Neuronal stem cell (in vitro differentiated cells): ENCODE data around the gene C4BPA.

ENCODE experiments used
- DNase-seq: peaks from one replicate; pipeline ENCODE4 v3.0.0-alpha.2; 2013; ENCODE audit warnings: low spot score
- H2AFZ ChIP-seq: one replicate; pipeline ENCODE4 v1.6.1; 2013; ENCODE audit warnings: mild to moderate bottlenecking, low read length, inconsistent platforms
- H2AK5ac ChIP-seq: 2 replicates; pipeline ENCODE4 v1.6.1; 2013; ENCODE audit warnings: low read depth, mild to moderate bottlenecking, inconsistent platforms, low read length, moderate library complexity, mixed read lengths
- H2BK120ac ChIP-seq: 2 replicates; pipeline ENCODE4 v1.6.1; 2013; ENCODE audit warnings: low read depth, mild to moderate bottlenecking, inconsistent platforms, low read length, moderate library complexity, mixed read lengths
- H2BK12ac ChIP-seq: one replicate; pipeline ENCODE4 v1.6.1; 2013; ENCODE audit warnings: low read length, inconsistent platforms
- H2BK15ac ChIP-seq: 2 replicates; pipeline ENCODE4 v1.6.1; 2013; ENCODE audit warnings: mild to moderate bottlenecking, low read length, inconsistent platforms, mixed read lengths
- H2BK5ac ChIP-seq: one replicate; pipeline ENCODE4 v1.6.1; 2013; ENCODE audit warnings: inconsistent platforms, mild to moderate bottlenecking, low read length, moderate library complexity
- H3K14ac ChIP-seq: one replicate; pipeline ENCODE4 v1.6.1; 2013; ENCODE audit warnings: low read length, inconsistent platforms
- H3K18ac ChIP-seq: 2 replicates; pipeline ENCODE4 v1.6.1; 2013; ENCODE audit warnings: low read length, inconsistent platforms
- H3K23ac ChIP-seq: 2 replicates; pipeline ENCODE4 v1.6.1; 2013; ENCODE audit warnings: low read depth, mild to moderate bottlenecking, mixed read lengths, low read length, inconsistent platforms; ENCODE audit not compliant: poor library complexity
- H3K27ac ChIP-seq: replicated peaks from 3 replicates; pipeline ENCODE4 v1.5.1; 2013; ENCODE audit warnings: low read length, inconsistent platforms
- H3K27me3 ChIP-seq, 3 experiments: 2 replicates each; pipeline ENCODE4 v1.6.1; 2013; ENCODE audit warnings: low read length in 3 of 3, mild to moderate bottlenecking in 2 of 3, inconsistent platforms in 1 of 3, low read depth in 1 of 3, mixed read lengths in 1 of 3, moderate library complexity in 1 of 3; ENCODE audit not compliant: control insufficient read depth in 3 of 3, insufficient read depth in 3 of 3
- H3K36me3 ChIP-seq, 2 donors: replicated peaks in 1 of 2; 2 replicates each; pipeline ENCODE4 v1.6.1; 2013; ENCODE audit warnings: low read length in 2 of 2; ENCODE audit not compliant: control insufficient read depth in 2 of 2, insufficient read depth in 2 of 2
- H3K4ac ChIP-seq: 2 replicates; pipeline ENCODE4 v1.6.1; 2013; ENCODE audit warnings: inconsistent platforms, mild to moderate bottlenecking, low read length, moderate library complexity
- H3K4me1 ChIP-seq, 2 donors: 1 replicate in 1 of 2; 2 replicates in 1 of 2; pipeline ENCODE4 v1.6.1; 2013; ENCODE audit warnings: low read length in 2 of 2, low read depth in 1 of 2; ENCODE audit not compliant: control insufficient read depth in 2 of 2, insufficient read depth in 1 of 2
- H3K4me2 ChIP-seq: one replicate; pipeline ENCODE4 v1.6.1; 2013; ENCODE audit warnings: mild to moderate bottlenecking, low read length, inconsistent platforms; ENCODE audit not compliant: insufficient read depth, poor library complexity, severe bottlenecking
- H3K4me3 ChIP-seq, 2 donors: 2 replicates each; pipeline ENCODE4 v1.5.1; 2013; ENCODE audit warnings: low read length in 2 of 2, mild to moderate bottlenecking in 2 of 2, inconsistent platforms in 1 of 2, moderate library complexity in 1 of 2
- H3K79me1 ChIP-seq: one replicate; pipeline ENCODE4 v1.6.1; 2013; ENCODE audit warnings: low read depth, mild to moderate bottlenecking, inconsistent platforms, low read length, moderate library complexity
- H3K9ac ChIP-seq: one replicate; pipeline ENCODE4 v1.6.1; 2013; ENCODE audit warnings: mild to moderate bottlenecking, low read depth, low read length, inconsistent platforms; ENCODE audit not compliant: poor library complexity
- H3K9me3 ChIP-seq, 2 donors: replicated peaks in 1 of 2; 2 replicates each; pipeline versions ENCODE3 to v1.6.1; 2013; ENCODE audit warnings: low read length in 2 of 2, mild to moderate bottlenecking in 2 of 2, inconsistent platforms in 1 of 2, low read depth in 1 of 2, mixed read lengths in 1 of 2, moderate library complexity in 1 of 2; ENCODE audit not compliant: control insufficient read depth in 2 of 2, insufficient read depth in 1 of 2
- H4K8ac ChIP-seq: one replicate; pipeline ENCODE4 v1.6.1; 2013; ENCODE audit warnings: low read depth, mild to moderate bottlenecking, inconsistent platforms, low read length, moderate library complexity
- H4K91ac ChIP-seq: one replicate; pipeline ENCODE4 v1.6.1; 2013; ENCODE audit warnings: low read length, low read depth, mild to moderate bottlenecking, inconsistent platforms; ENCODE audit not compliant: poor library complexity
- WGBS, 2 donors: extraction: QIAGEN DNeasy Blood & Tissue Kit; methylation state at CpG; one replicate each; pipeline ENCODE4 v1.1.7; 2013; ENCODE audit warnings: missing lambda C conversion rate in 2 of 2, mixed read lengths in 1 of 2; ENCODE audit not compliant: insufficient read length in 2 of 2, insufficient replicate concordance in 1 of 2; ENCODE audit errors: extremely low coverage in 2 of 2; 5-methylcytosine and 5-hydroxymethylcytosine counted together

The C4BPA gene

DNA sequence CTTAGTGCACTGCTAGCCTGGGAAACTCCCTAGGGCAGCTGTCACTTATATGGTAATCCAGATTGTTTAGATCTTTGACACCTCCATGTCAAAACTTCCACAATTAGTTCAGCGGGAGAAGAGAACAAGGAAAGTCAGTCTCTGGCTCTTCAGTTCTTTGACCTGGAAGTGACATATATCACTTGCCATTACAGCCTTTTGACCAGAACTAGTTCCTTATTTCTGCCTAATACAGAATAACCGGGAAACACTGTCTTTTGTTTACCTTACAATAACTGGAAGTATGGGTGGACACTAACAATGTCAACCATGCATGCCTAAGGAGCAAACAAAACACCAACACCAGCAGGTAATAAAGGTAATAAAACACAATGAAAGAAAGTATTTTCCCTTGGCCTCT is 68.3 kb downstream of the C4BPA start:
- no peak overlapping the region for H3K27ac ChIP-seq
- WGBS, 2 donors: no CpG with 5 or more reads among the region's 2 CpGs

DNA sequence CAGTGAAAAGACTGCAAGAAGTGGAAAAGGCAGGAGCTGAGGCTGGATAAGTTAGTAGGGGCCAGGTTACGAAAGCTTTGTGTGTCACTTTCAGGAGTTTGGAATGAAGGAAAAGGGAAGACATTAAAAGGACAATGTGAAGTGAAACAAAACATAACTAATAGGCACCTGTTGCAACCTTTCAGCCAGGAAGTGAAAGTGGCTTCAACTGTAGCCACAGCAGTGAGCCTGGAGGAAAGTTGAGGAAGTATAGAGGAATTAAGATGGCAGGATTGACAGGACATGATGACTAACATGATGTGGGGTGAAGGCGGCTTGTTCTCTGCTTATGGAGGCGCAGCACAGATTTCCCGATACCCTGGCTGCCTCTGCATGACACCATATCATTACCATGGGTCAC is 68.9 kb downstream of the C4BPA start:
- no peak overlapping the region for H4K8ac ChIP-seq
- no peaks in the 10 kb centered on the region for H3K4me1 ChIP-seq
- H2BK120ac ChIP-seq: no peak overlapping the region
- no peak overlapping the region for H2AK5ac ChIP-seq
- no peak overlapping the region for H2BK12ac ChIP-seq
- H2BK15ac ChIP-seq: no peak overlapping the region
- no peak overlapping the region for H3K14ac ChIP-seq
- no peaks in the 10 kb centered on the region for H3K27me3 ChIP-seq
- no peaks in the 10 kb centered on the region for H3K9me3 ChIP-seq
- no peak overlapping the region for H3K23ac ChIP-seq
- no peak for DNase-seq
- no CpG with 5 or more reads among the region's 4 CpGs for WGBS, 2 donors
- H3K4me2 ChIP-seq: no peak overlapping the region
- H4K91ac ChIP-seq: no peak overlapping the region
- no peak overlapping the region for H2AFZ ChIP-seq
- no peak overlapping the region for H3K4me3 ChIP-seq
- H3K27ac ChIP-seq: no peak overlapping the region
- H3K79me1 ChIP-seq: no peaks in the 10 kb centered on the region
- no peaks in the 10 kb centered on the region for H3K36me3 ChIP-seq
- no peak overlapping the region for H3K18ac ChIP-seq
- H2BK5ac ChIP-seq: no peak overlapping the region
- H3K4ac ChIP-seq: no peak overlapping the region
- H3K9ac ChIP-seq: no peak overlapping the region

More for the DNA sequence above, 68.3 kb downstream of the C4BPA start:
- H2AFZ ChIP-seq: no peak overlapping the region
- H3K4me2 ChIP-seq: no peak overlapping the region
- H3K23ac ChIP-seq: no peak overlapping the region
- no peak for DNase-seq
- no peaks in the 10 kb centered on the region for H3K4me1 ChIP-seq
- H3K9me3 ChIP-seq: no peaks in the 10 kb centered on the region
- no peak overlapping the region for H2BK15ac ChIP-seq
- no peaks in the 10 kb centered on the region for H3K36me3 ChIP-seq
- no peak overlapping the region for H4K8ac ChIP-seq
- no peak overlapping the region for H3K9ac ChIP-seq
- no peak overlapping the region for H3K18ac ChIP-seq
- H2BK5ac ChIP-seq: no peak overlapping the region
- no peak overlapping the region for H2BK120ac ChIP-seq
- H3K4ac ChIP-seq: no peak overlapping the region
- H4K91ac ChIP-seq: no peak overlapping the region
- H3K79me1 ChIP-seq: no peaks in the 10 kb centered on the region
- H3K4me3 ChIP-seq: no peak overlapping the region
- no peak overlapping the region for H2AK5ac ChIP-seq
- no peak overlapping the region for H2BK12ac ChIP-seq
- H3K14ac ChIP-seq: no peak overlapping the region
- no peaks in the 10 kb centered on the region for H3K27me3 ChIP-seq

GRCh38 chr1:207173396-207173795 is 69.4 kb downstream of the C4BPA start:
- H3K9me3 ChIP-seq: no peaks in the 10 kb centered on the region

DNA sequence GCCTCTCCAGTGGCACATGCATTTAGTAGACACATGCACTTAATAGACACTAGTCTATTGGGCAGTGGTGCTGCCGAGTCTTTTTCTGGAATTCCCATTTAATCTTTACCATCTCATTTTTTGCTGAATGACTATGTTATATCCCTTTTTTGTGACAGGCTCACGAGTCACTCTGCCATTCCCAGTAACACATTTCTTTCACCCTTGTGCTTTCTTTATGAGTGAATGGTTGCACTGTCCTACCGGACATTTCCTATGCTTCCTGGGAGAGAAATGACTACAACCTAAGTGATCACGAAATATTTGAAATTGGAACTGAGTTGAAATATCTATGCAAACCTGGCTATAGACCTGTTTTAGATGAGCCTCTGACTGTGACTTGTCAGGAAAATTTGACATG is 70.9 kb downstream of the C4BPA start:
- Histone ChIP-seq H2BK120ac (no peak overlapping the region), H3K79me1 (no peaks in the 10 kb centered on the region), H2BK12ac (no peak overlapping the region), H3K4ac (no peak overlapping the region), H2AFZ (no peak overlapping the region), H3K27me3 (no peaks in the 10 kb centered on the region), H2BK15ac (no peak overlapping the region), H3K36me3 (no peaks in the 10 kb centered on the region), H3K4me2 (no peak overlapping the region), H2AK5ac (no peak overlapping the region), H3K9me3 (no peaks in the 10 kb centered on the region), H3K4me3 (no peak overlapping the region), H3K4me1 (no peaks in the 10 kb centered on the region), H4K8ac (no peak overlapping the region), H2BK5ac (no peak overlapping the region), H3K23ac (no peak overlapping the region), H3K14ac (no peak overlapping the region), H3K18ac (no peak overlapping the region), H3K27ac (no peak overlapping the region), H4K91ac (no peak overlapping the region), H3K9ac (no peak overlapping the region)
- no CpG with 5 or more reads among the region's 4 CpGs for WGBS, 2 donors
- DNase-seq: no peak

More at GRCh38 chr1:207173396-207173795, 69.4 kb downstream of the C4BPA start:
- Histone ChIP-seq H3K18ac (no peak overlapping the region), H3K4me3 (no peak overlapping the region), H3K4ac (no peak overlapping the region), H2BK12ac (no peak overlapping the region), H3K4me1 (no peaks in the 10 kb centered on the region), H3K79me1 (no peaks in the 10 kb centered on the region), H3K27ac (no peak overlapping the region), H3K14ac (no peak overlapping the region), H3K36me3 (no peaks in the 10 kb centered on the region), H2BK5ac (no peak overlapping the region), H3K9ac (no peak overlapping the region), H2BK15ac (no peak overlapping the region), H2AK5ac (no peak overlapping the region), H2BK120ac (no peak overlapping the region), H4K8ac (no peak overlapping the region), H2AFZ (no peak overlapping the region), H4K91ac (no peak overlapping the region), H3K23ac (no peak overlapping the region), H3K4me2 (no peak overlapping the region), H3K27me3 (no peaks in the 10 kb centered on the region)
- no CpG with 5 or more reads among the region's 4 CpGs for WGBS, 2 donors
- no peak for DNase-seq
